Lung microvascular endothelial cell (primary cell): ENCODE measurements around the gene OR10G7. TPM values are rescaled to one million over a fixed set of nuclear protein-coding genes. Genes with fewer than 3 reads are reported as not detected.
"Not testable (repeated sequence)": the region's sequence is repeated elsewhere in the genome, so short reads cannot be mapped to it uniquely, and the experiment has no call there.

Experiments used
- DNase-seq, 2 donors: peaks; one replicate each; pipeline versions ENCODE4 v3.0.0 to v3.0.0-alpha.2; 2010; ENCODE audit warnings: low read depth in 2 of 2
- total RNA-seq: library from RNA; depleted of rRNA; stranded (reverse); fragments of >200 nt; gene quantifications from 2 replicates; pipeline ENCODE4 v1.2.1, GENCODE V29; 2014

OR10G7 gene
- total RNA-seq, 1 donor from 2014 or later: not detected

- DNase-seq: no peak
These were observed 2.3 kb upstream of the OR10G7 start for GRCh38 chr11:124043420-124043819.

GRCh38 chr11:124039557-124039956 lies 1.6 kb downstream of the OR10G7 start:
- no peak for DNase-seq

DNA sequence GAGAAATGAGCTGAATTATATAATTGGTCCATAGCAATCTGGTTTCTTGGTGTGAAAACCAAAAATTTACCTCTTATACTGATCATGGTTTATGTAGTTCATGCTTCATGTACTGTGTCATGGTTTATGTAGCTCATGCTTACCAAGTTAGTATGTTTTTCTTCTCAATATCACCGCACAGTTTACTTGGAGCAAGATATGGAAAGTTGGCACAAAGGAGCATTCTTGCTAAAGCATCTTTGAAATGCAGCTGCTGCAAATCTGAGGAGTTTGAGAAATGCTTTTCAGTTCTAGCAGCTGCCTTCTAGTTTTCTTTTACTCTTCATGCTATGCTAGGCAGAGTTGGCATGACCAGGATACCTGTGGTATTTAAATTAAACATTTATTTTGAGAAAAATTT lies 4.5 kb downstream of the OR10G7 start:
- DNase-seq: no peak

DNA sequence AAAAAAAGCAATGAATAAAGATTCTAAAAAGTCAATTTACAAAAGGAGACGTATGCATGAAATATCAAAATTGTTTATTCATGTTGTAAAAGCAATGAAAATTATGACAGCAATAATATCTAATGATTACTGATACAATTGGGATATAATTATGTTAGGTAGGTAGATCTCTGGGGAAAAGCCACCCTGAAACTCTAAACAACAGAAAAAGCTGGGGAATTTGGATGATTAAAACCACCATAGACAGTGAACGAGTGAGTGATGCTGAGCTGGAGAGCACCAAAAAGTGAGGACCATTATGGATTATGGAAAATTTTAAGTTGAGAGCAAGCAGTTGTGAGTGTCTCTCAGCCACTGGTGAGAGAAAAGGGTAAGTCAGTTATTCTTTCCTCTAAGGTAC lies 14.6 kb downstream of the OR10G7 start, which contains the start of gene OR10G8:
Gene OR10G8, plus strand, starts transcription at position 301 of the 400 bp plus-strand sequence. CDS start 2,825 bp downstream, outside the sequence.
- no peak for DNase-seq

- DNase-seq: not testable (repeated sequence)
These were observed 25.3 kb downstream of the OR10G7 start for GRCh38 chr11:124015837-124016236.

GRCh38 chr11:124012697-124013096 lies 28.4 kb downstream of the OR10G7 start, which contains the start of gene OR10G4:
TSS of gene OR10G4 (plus strand) at chr11:124012997. CDS start at chr11:124015575, 2,578 bp downstream.
- no peak for DNase-seq

DNA sequence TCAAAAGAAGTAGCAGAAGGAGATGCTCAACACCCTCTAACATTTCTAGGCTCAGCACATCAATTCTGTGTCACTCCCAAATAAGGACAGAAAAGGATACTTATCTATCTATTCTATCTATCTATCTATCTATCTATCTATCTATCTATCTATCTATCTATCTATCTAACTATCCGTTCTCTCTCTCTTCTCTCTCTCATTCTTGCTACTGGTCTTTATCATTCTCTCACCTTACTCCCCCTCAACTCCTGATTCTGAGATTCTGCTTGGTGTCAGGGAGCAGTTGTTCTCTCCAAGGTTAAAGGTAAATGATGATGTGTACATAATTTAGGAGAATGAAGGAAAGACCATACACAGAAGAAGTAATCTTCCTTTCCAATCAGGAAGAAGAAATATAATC lies 46.0 kb downstream of the OR10G7 start, which contains the start of gene OR10G6:
Gene OR10G6, minus strand, starts transcription at position 43 of the 400 bp plus-strand sequence. Its CDS starts 0 bp downstream, at position 43.
- DNase-seq: no peak

Other genes with a start within 250 kb of the OR10G7 start
- gene OR6M1, start 235.0 kb downstream of the OR10G7 start, total RNA-seq: not detected in 2 replicates
- gene TMEM225, start 155.7 kb downstream of the OR10G7 start, total RNA-seq: not detected in 2 replicates
- not detected in 2 replicates for gene OR8D4, start 139.2 kb downstream of the OR10G7 start, total RNA-seq
- not detected in 2 replicates for gene OR4D5, start 101.7 kb downstream of the OR10G7 start, total RNA-seq
- gene OR6T1, start 97.5 kb downstream of the OR10G7 start, total RNA-seq: not detected in 2 replicates
- not detected in 2 replicates for gene OR10S1, start 63.5 kb downstream of the OR10G7 start, total RNA-seq
- not detected in 2 replicates for gene OR10G6, start 46.2 kb downstream of the OR10G7 start, total RNA-seq
- gene OR10G4, start 28.3 kb downstream of the OR10G7 start, total RNA-seq: not detected in 2 replicates
- not detected in 2 replicates for gene OR10G9, start 18.3 kb downstream of the OR10G7 start, total RNA-seq
- not detected in 2 replicates for gene OR10G8, start 14.5 kb downstream of the OR10G7 start, total RNA-seq
- gene VWA5A, start 74.1 kb upstream of the OR10G7 start, total RNA-seq: 3.2 and 4.1 TPM in 2 replicates
- not detected in 2 replicates for gene OR10D3, start 142.0 kb upstream of the OR10G7 start, total RNA-seq
- not detected in 2 replicates for gene OR8G1, start 199.8 kb upstream of the OR10G7 start, total RNA-seq
- gene OR8G5, start 215.1 kb upstream of the OR10G7 start, total RNA-seq: not detected in 2 replicates